HEK293 (cell line): ENCODE measurements around the gene KBTBD13.

Experiments
- CTCF ChIP-seq: fragments of 450-650 bp; formaldehyde crosslinking; IDR thresholded peaks from 2 replicates; pipeline ENCODE4 v1.5.1; 2016; ENCODE audit warnings: missing biosample characterization, missing genetic modification characterization
- ZSCAN18 ChIP-seq: fragments of 450-650 bp; formaldehyde crosslinking; IDR thresholded peaks from 2 replicates; pipeline ENCODE4 v1.5.1; 2016; ENCODE audit warnings: missing biosample characterization, missing genetic modification characterization

GRCh38 chr15:65051266-65051665 is 25.3 kb upstream of the KBTBD13 start:
- TF ChIP-seq ZSCAN18, result no peak
- TF ChIP-seq CTCF (tag by site-specific recombination), result no peak
